GM10248 (cell line): Measurements from ENCODE around the gene WAC.
"Not testable (repeated sequence)": the region's sequence is repeated elsewhere in the genome, so short reads cannot be mapped to it uniquely, and the experiment has no call there.

ENCODE experiments used
- CTCF ChIA-PET: fragments of 300-600 bp; sonication (Branson Sonifier 250); formaldehyde crosslinking; extraction: SDS; loops from one replicate; lab custom pipeline; 2021; ENCODE audit warnings: antibody characterized with exemption; lab: Yijun Ruan, JAX
- POLR2A ChIA-PET: fragments of 350-650 bp; sonication (Branson Sonifier 250); formaldehyde crosslinking; extraction: SDS; loops from one replicate; lab custom pipeline; 2020; ENCODE audit warnings: antibody characterized with exemption; lab: Yijun Ruan, JAX
- DNase-seq: peaks from one replicate; pipeline ENCODE4 v3.0.0; 2012; ENCODE audit errors: extremely low spot score
- CTCF ChIP-seq: IDR thresholded peaks from 2 replicates; pipeline ENCODE4 v1.5.1; 2012; ENCODE audit warnings: mild to moderate bottlenecking, low read depth; ENCODE audit errors: extremely low read depth, missing control alignments, control extremely low read depth

The WAC gene

GRCh38 chr10:28640551-28640950 lies 107.6 kb downstream of the WAC start:
- ChIA-PET POLR2A (no interaction called here), CTCF (interaction anchor here (8.3 kb wide), 1 partner anchor 13 kb away, joined by 58 read pairs; no protein-coding TSS in a partner anchor)
- no peak for TF ChIP-seq CTCF
- DNase-seq, result no peak

- DNase-seq, result no peak
- CTCF ChIA-PET, result interaction anchor here (0.9 to 1.4 kb wide), 2 partner anchors 12 to 662 kb away, joined by 3 read pairs; no protein-coding TSS in a partner anchor
- no peak for TF ChIP-seq CTCF
- POLR2A ChIA-PET, result no interaction called here
Measured at GRCh38 chr10:28644647-28645046, 111.7 kb downstream of the WAC start.

GRCh38 chr10:28652106-28652505 lies 119.2 kb downstream of the WAC start:
- CTCF ChIA-PET, result interaction anchor here (1.2 to 1.6 kb wide), 2 partner anchors 24 to 652 kb away, joined by 4 to 5 read pairs; no protein-coding TSS in a partner anchor
- TF ChIP-seq CTCF, result no peak
- POLR2A ChIA-PET, result no interaction called here
- DNase-seq, result no peak

GRCh38 chr10:28652703-28653102 lies 119.8 kb downstream of the WAC start:
- ChIA-PET CTCF (interaction anchor here (1.6 to 2.1 kb wide), 2 partner anchors 11 to 652 kb away, joined by 4 to 14 read pairs; no protein-coding TSS in a partner anchor), POLR2A (interaction anchor here (0.6 kb wide), 1 partner anchor 424 kb away, joined by 8 read pairs; no protein-coding TSS in a partner anchor)
- no peak for DNase-seq
- TF ChIP-seq CTCF, result no peak

- CTCF ChIA-PET, result interaction anchor here (1.0 kb wide), 1 partner anchor 30 kb away, joined by 3 read pairs; no protein-coding TSS in a partner anchor
- POLR2A ChIA-PET, DNase-seq: not testable (repeated sequence)
Measured at GRCh38 chr10:28658824-28659223, 125.9 kb downstream of the WAC start.

GRCh38 chr10:28661035-28661434 lies 128.1 kb downstream of the WAC start:
- DNase-seq, result no peak
- POLR2A ChIA-PET, result no interaction called here
- CTCF ChIA-PET, result interaction anchor here (1.8 kb wide), 1 partner anchor 33 kb away, joined by 4 read pairs; no protein-coding TSS in a partner anchor
- TF ChIP-seq CTCF, result no peak

GRCh38 chr10:28663576-28664368 lies 130.9 kb downstream of the WAC start:
- TF ChIP-seq CTCF, result peak; percentile 98
- peak; percentile 75 for DNase-seq
- ChIA-PET POLR2A (no interaction called here), CTCF (interaction anchor here (0.5 to 3.7 kb wide), 32 partner anchors 8 to 792 kb away, joined by 3 to 46 read pairs (median 4); no protein-coding TSS in a partner anchor)
